Kidney (tissue), 14 donors: ENCODE measurements around the gene RYR3. TPM values are rescaled to one million over a fixed set of nuclear protein-coding genes. Genes with fewer than 3 reads are reported as not detected.

ENCODE experiments used
- DNase-seq, 5 donors: peaks; one replicate each; pipeline ENCODE4 v3.0.0-alpha.2; 2013 to 2020
- FAIRE-seq: peaks from 2 replicates; lab custom pipeline; 2012; peaks lifted over from hg19 to GRCh38; lab: Jason Lieb, UNC
- H3K27ac ChIP-seq, 2 donors: one replicate each; pipeline ENCODE4 v1.7.0; 2013; ENCODE audit warnings: low read depth in 2 of 2, low read length in 2 of 2, inconsistent platforms in 1 of 2
- H3K27me3 ChIP-seq: one replicate; pipeline ENCODE4 v1.7.1; 2013; ENCODE audit warnings: low read length, inconsistent platforms; ENCODE audit not compliant: control insufficient read depth, insufficient read depth
- H3K36me3 ChIP-seq, 3 donors: one replicate each; pipeline versions ENCODE4 v1.7.0 to v1.7.1; 2013; ENCODE audit warnings: low read length in 3 of 3, control low read depth in 1 of 3, inconsistent platforms in 1 of 3; ENCODE audit not compliant: insufficient read depth in 3 of 3, control insufficient read depth in 2 of 3
- H3K4me1 ChIP-seq, 3 donors: one replicate each; pipeline versions ENCODE4 v1.7.0 to v1.7.1; 2013; ENCODE audit warnings: low read length in 3 of 3, inconsistent platforms in 1 of 3, low read depth in 1 of 3; ENCODE audit not compliant: control insufficient read depth in 2 of 3, insufficient read depth in 2 of 3
- H3K4me3 ChIP-seq, 3 donors: one replicate each; pipeline versions ENCODE4 v1.7.0 to v1.8.1; 2013; ENCODE audit warnings: low read length in 3 of 3, control low read depth in 1 of 3, inconsistent platforms in 1 of 3
- H3K9ac ChIP-seq, 3 donors: one replicate each; pipeline versions ENCODE4 v1.7.0 to v1.7.1; 2013; ENCODE audit warnings: low read length in 3 of 3, control low read depth in 1 of 3, inconsistent platforms in 1 of 3
- H3K9me3 ChIP-seq, 3 donors: one replicate each; pipeline versions ENCODE4 v1.7.0 to v1.7.1; 2013; ENCODE audit warnings: low read length in 3 of 3, control low read depth in 1 of 3, inconsistent platforms in 1 of 3; ENCODE audit not compliant: control insufficient read depth in 2 of 3, insufficient read depth in 1 of 3
- CTCF ChIP-seq: IDR thresholded peaks from 3 replicates; pipeline ENCODE4 v1.5.1; 2012; ENCODE audit warnings: mild to moderate bottlenecking, moderate library complexity, borderline replicate concordance; ENCODE audit not compliant: insufficient read depth; ENCODE audit errors: extremely low read depth
- intact Hi-C: fragments of 100-400 bp; cut with DNase I; formaldehyde crosslinking; loops from one replicate; pipeline ENCODE4 v1.11.1; 2022
- polyA plus RNA-seq: library from polyadenylated mRNA; stranded (reverse); fragments of 350-450 nt; fragmentation: Illumina TruSeq; extraction: RNeasy Lipid Tissue Mini Kit (QIAGEN cat#74804); gene quantifications from one replicate; pipeline ENCODE4 v1.2.3, GENCODE V29; 2014; ENCODE audit warnings: low read depth, low replicate concordance; ENCODE audit not compliant: insufficient read depth
- total RNA-seq: library from RNA; stranded (reverse); fragmentation: NEBNext Ultra II Directional; extraction: Animal tissue kit (Norgen Biotek cat#: 25700); gene quantifications from one replicate; pipeline ENCODE4 v1.2.1, GENCODE V29; 2021
- donor health status: control.
- donor health status: control.
- donor health status: control.
- donor health status: control.
- donor health status: control.
- donor health status: DM: yes; HTN: yes; CAD: no.
- donor health status: Normal renal cell carcinoma (clear cell type).

Gene RYR3
- total and polyA plus RNA-seq, 2 donors from 2014 or later: 0.90 to 10.5 TPM

DNA sequence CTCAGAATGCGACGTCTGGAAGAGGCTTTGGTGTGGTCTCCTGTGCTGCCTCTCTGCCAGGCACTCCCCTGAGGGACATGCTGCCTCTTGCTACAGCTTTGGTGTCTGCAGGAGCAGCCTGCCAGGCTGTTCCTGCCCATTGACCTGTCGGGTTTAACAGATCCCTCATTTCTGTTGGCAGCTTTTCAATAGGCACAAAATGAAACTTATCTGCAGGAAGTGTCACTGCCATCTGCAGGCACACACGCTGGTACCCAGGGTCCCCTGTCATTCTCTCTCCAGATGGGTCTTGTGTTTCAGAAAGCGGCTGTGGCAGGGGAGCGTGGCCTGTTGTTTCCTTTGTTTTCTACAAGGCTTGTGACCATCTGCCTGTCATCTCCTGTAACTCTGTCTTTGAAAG, 329.2 kb downstream of the RYR3 start:
- Histone ChIP-seq H3K4me3 (no peak overlapping the region), H3K27ac (no peak overlapping the region), H3K4me1 (no peaks in the 10 kb centered on the region), H3K9me3 (no peaks in the 10 kb centered on the region), H3K9ac (no peak overlapping the region), H3K36me3 (no peaks in the 10 kb centered on the region), H3K27me3 (no peaks in the 10 kb centered on the region)
- FAIRE-seq: no peak
- DNase-seq: peak in 3 of 5 donors; percentile 13 to 23 (median 19)
- TF ChIP-seq CTCF: no peak
- intact Hi-C loops: no loop called here

DNA sequence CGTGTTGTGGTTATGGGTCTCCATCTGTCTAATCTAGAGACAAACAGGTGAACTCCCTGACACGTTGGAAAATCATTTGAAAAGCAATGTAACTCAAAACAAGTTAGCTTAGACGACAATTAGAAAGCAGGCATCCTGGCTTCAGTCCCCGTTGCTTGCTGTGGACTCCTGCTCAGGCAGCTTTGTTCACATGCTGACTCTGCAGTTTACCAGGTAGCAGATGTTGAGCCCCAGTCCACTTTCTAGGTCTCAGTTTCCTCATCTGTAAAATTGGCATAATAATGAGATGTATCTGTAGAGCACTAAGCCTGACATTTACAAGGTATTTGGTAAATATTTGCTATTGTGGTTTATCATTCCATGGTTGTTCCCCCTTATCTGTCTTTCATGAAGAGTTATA, 330.3 kb downstream of the RYR3 start:
- intact Hi-C loops: no loop called here
- TF ChIP-seq CTCF: no peak
- no peaks in the 10 kb centered on the region for H3K9me3 ChIP-seq
- FAIRE-seq: no peak
- no peak overlapping the region for H3K9ac ChIP-seq
- H3K4me1 ChIP-seq: no peaks in the 10 kb centered on the region
- DNase-seq: no peak
- H3K36me3 ChIP-seq: no peaks in the 10 kb centered on the region
- H3K4me3 ChIP-seq: no peak overlapping the region
- no peak overlapping the region for H3K27ac ChIP-seq
- H3K27me3 ChIP-seq: no peaks in the 10 kb centered on the region

GRCh38 chr15:33644304-33644703, 333.5 kb downstream of the RYR3 start:
- H3K27me3 ChIP-seq: no peaks in the 10 kb centered on the region
- no peak overlapping the region for H3K27ac ChIP-seq
- H3K9me3 ChIP-seq: no peaks in the 10 kb centered on the region
- H3K9ac ChIP-seq: no peak overlapping the region
- intact Hi-C loops: no loop called here
- TF ChIP-seq CTCF: no peak
- H3K4me1 ChIP-seq: no peaks in the 10 kb centered on the region
- no peak overlapping the region for H3K4me3 ChIP-seq
- FAIRE-seq (no peak), DNase-seq (no peak)
- no peaks in the 10 kb centered on the region for H3K36me3 ChIP-seq

DNA sequence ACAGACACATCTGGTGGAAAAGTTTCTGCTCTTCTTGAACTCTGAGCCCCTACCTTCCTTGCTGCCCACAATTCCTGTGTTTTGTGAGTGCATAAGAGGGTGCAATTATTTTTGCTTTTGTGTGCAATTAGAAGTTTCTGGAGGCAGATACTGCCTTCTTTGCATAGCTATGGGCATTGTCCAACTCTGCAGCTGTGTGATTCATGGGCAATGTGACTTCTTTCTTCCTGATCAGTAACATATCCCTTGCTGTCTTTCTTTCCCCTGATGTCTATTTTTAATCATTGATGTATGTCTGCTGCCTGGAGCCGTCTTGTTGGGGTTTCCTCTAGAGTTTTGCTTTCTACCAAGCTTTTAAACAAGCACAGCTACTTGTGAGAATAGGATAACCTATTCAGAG, 336.0 kb downstream of the RYR3 start:
- no peak for FAIRE-seq
- intact Hi-C loops: no loop called here

More for the DNA sequence above, 336.0 kb downstream of the RYR3 start:
- DNase-seq: no peak
- no peak for TF ChIP-seq CTCF
- Histone ChIP-seq H3K4me3 (no peak overlapping the region), H3K4me1 (no peaks in the 10 kb centered on the region), H3K36me3 (no peaks in the 10 kb centered on the region), H3K27ac (no peak overlapping the region), H3K27me3 (no peaks in the 10 kb centered on the region), H3K9me3 (no peaks in the 10 kb centered on the region), H3K9ac (no peak overlapping the region)
